Measurements from ENCODE around the gene MYADML2. TPM values are rescaled to one million over a fixed set of nuclear protein-coding genes. Genes with fewer than 3 reads are reported as not detected.

Gene MYADML2
- total RNA-seq, 1 donor, result not detected

DNA sequence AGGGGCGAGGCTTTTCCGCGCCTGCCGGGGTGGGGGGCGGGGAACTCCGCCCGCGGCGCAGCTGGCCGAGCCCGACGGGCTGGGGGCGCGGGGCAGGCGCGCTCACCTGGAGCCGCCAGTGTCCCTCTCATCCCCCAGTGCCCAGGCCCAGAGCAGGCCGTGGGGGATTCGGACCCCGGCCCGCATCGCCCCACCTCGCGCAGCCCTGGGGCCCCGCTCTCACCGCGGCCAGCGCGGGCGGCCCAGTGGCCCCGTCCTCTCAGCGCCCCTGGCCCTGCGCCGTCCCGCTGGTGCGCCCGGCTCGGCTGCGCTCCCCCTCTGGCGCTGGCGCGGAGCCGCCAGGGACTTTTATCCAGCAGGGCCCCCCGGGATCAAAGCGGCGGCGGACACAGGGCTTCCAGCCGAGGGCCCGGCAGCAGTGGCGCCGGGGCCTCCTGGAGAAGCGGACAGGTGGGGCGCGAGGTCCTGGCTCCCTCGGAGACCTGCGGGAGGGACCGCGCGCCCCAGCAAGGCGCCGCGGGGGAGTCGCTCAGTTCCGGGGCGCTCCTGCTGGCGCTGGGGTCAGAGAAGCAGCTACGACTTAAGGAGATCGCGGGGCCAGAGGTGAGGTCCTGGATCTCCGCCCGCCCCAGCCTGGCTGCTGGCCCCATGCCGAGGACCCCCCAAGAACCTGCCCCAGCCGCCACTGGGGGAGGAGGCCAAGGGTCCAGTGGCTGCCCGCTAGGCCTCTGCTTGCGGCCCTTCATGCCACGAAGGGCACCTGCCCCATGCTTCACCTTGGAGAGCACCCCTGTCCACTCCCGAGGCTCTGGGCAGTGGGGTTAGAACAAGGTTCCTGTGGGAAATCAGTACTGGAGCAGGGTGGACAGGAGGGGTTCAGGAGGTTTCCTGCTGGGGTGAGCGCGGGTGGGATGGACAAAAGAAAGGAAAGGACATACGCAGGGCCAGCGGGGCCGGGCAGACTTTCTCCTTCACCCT is 14.8 kb upstream of the MYADML2 start:
- DNase-seq (ENCODE audit: low read depth), result no peak
- H3K4me3 ChIP-seq (ENCODE audit: low read depth, low read length), result no peak overlapping the region
- TF ChIP-seq, protein P1, sequence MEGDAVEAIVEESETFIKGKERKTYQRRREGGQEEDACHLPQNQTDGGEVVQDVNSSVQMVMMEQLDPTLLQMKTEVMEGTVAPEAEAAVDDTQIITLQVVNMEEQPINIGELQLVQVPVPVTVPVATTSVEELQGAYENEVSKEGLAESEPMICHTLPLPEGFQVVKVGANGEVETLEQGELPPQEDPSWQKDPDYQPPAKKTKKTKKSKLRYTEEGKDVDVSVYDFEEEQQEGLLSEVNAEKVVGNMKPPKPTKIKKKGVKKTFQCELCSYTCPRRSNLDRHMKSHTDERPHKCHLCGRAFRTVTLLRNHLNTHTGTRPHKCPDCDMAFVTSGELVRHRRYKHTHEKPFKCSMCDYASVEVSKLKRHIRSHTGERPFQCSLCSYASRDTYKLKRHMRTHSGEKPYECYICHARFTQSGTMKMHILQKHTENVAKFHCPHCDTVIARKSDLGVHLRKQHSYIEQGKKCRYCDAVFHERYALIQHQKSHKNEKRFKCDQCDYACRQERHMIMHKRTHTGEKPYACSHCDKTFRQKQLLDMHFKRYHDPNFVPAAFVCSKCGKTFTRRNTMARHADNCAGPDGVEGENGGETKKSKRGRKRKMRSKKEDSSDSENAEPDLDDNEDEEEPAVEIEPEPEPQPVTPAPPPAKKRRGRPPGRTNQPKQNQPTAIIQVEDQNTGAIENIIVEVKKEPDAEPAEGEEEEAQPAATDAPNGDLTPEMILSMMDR (IDR thresholded peaks at IDR 0.05; ENCODE audit: insufficient read depth, low read length), result no peak

DNA sequence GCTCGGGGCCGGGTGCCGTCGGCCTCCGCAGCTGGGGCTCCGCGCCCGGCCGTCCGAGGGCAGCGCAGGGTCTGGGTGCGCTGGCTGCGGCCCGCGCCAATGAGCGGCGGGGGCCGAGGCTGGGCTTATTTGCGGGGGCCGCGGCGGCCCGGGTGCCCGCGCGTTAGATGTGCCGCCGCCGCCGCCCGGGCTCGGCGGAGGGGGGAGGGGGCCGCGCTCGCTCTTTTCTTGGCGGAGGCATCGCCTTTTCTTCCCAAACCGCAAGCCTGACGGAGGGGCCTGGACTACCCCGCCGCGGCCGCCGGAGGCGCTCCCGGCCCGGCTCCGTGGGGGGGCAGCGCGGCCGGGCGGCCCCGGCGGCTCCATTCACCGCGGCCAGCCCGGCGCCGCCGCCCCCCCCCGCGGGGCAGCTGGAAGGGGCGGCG is 14.1 kb upstream of the MYADML2 start, which contains the start of gene NOTUM:
Gene NOTUM (minus strand): TSS at position 101 of the 425 bp plus-strand sequence. CDS start 278 bp downstream, outside the sequence.
- H3K4me3 ChIP-seq (ENCODE audit: low read depth, low read length), result no peak within 1 kb of the TSS
- peak; percentile 24 for DNase-seq (ENCODE audit: low read depth)
- TF ChIP-seq, protein P1 (IDR thresholded peaks at IDR 0.05; ENCODE audit: insufficient read depth, low read length), result peak; percentile 50

DNA sequence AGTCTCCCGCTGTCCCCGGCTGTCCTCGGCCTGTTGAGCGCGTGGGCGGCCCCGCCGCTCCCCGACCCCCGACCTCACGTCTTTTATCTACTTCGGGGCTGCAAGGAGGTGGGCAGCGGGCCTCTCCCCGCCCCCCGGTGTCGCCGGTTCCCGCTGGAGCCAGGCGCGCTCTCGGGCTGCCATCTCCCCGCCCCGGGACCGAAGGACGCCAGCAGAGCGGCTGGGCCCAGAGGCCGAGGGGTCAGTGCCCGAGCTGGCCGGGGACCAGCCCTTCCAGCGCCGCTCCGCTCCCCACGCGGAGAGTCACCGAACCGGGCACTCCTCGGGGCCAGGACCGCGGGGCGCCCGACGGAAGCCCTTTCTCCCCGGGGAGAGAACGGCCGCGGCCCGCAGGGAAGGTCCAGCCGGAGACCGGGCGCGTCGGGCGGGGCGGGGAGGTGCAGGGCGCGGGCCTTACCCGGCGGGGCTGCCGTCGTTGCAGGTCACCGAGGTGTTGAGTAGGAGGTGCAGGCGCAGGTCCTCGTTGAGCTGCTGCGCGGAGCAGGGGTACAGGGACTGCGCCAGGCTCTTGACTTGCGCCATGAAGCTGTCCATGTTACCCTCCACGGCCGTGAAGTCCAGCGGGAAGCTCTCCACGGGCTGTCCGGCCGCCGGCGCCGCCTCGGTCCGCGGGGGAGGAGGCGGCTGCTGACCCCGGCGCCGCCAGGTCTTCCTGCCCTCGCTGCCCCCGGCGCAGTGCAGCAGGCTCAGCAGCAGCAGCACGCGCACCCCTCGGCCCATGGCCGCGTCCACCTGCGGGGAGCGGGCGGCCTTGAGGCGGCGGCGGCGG is 13.3 kb upstream of the MYADML2 start:
- DNase-seq (ENCODE audit: low read depth), result no peak
- H3K4me3 ChIP-seq (ENCODE audit: low read depth, low read length), result no peak overlapping the region
- TF ChIP-seq, protein P1 (IDR thresholded peaks at IDR 0.05; ENCODE audit: insufficient read depth, low read length), result no peak

DNA sequence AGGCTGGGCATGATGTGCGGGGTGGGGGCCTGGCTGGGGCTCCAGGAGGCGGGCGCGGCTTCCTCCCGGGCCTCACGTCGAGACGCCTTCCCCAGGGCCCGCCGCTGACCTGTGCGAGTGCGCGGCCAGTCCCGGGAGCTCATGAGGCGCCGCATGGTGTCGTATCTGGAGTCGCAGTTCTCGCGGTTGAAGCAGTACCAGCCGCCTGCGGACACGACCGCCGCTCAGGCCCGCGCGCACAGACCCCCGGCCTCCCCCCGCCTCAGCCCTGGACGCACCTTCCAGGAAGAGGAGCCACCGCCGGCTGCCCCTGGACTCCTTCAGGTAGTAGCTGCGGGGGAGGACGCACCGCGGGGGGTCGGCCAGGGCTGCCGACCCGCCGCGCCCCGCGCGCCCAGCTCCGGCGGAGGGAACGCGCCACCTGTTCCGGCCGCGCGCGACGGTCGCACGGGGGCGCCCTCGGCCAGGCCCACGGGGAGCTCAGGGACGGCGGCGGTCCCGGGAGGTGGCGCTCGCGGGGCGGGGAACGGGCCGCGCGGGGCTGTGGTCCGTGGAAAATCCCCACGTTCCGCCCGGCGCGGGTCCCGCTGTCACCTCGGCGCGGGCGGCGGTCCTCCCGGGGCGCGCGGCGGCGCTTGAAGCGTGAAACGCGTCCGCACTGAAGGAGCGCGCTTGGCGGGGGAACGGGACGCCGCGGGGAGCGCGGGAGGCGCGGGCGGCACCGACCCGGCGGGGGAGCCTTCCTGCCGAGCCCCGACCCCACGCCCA is 12.5 kb upstream of the MYADML2 start:
- DNase-seq (ENCODE audit: low read depth), result peak; percentile 29
- TF ChIP-seq, protein P1 (IDR thresholded peaks at IDR 0.05; ENCODE audit: insufficient read depth, low read length), result peak; percentile 60
- peak overlapping the region; percentile 28 for H3K4me3 ChIP-seq (ENCODE audit: low read depth, low read length)

DNA sequence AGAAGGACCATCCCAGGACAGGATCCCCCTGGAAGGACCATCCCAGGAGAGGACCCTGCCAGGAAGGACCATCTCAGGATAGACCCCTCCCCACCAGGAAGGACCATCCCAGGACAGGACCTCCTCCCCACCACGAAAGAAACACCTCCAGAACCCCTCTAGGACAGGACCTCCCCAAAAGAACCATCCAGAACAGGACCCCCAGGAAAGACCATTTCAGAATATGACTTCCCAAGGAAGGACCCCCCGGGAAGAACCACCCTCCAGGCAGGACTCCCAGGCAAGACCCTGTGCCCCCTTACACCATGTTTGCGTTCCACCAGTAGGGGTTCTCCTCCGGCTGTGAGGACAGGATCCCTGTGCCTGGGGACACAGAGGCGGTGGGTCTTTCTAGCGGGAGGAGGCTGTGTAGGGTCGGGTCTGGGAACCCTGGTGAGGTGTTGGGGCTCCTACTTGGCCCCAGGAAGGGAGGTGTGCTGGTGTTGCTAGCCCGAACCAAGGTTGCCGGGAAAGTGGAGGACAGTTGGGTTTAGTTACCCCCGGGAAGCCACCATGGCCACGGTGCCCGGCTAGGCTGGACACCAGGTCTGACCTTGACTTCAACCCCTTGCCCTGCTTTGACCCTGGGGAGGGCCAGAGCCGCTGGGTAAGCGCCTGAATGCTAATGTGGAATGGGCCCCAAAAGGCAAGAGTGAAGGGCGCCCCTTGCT is 11.8 kb upstream of the MYADML2 start:
- no peak for DNase-seq (ENCODE audit: low read depth)
- TF ChIP-seq, protein P1 (IDR thresholded peaks at IDR 0.05; ENCODE audit: insufficient read depth, low read length), result no peak
- no peak overlapping the region for H3K4me3 ChIP-seq (ENCODE audit: low read depth, low read length)
